Gastroesophageal sphincter (tissue), 4 donors: ENCODE results near the gene ELAVL3. TPM values are rescaled to one million over a fixed set of nuclear protein-coding genes. Genes with fewer than 3 reads are reported as not detected.
"Not testable (repeated sequence)": the region's sequence is repeated elsewhere in the genome, so short reads cannot be mapped to it uniquely, and the experiment has no call there.

ENCODE experiments used
- ATAC-seq: fragments of 150-250 bp; one replicate; pipeline ENCODE4 v1.9.1; 2016; ENCODE audit warnings: mild to moderate bottlenecking, moderate library complexity
- H3K27ac ChIP-seq, 4 donors: fragments of 200-600 bp; sonication (generic) in 3 of 4; 1 replicate in 3 of 4; 2 replicates in 1 of 4; pipeline ENCODE4 v1.5.1; 2016 to 2019
- H3K27me3 ChIP-seq: fragments of 200-600 bp; sonication (generic); one replicate; pipeline ENCODE4 v1.5.1; 2019
- H3K36me3 ChIP-seq, 2 donors: fragments of 200-600 bp; sonication (generic); one replicate each; pipeline ENCODE4 v1.5.1; 2019; ENCODE audit warnings: control low read depth in 1 of 2
- H3K4me1 ChIP-seq, 3 donors: fragments of 200-600 bp; sonication (generic); 1 replicate in 2 of 3; 2 replicates in 1 of 3; pipeline ENCODE4 v1.5.1; 2016 to 2019; ENCODE audit warnings: control low read depth in 2 of 3
- H3K4me3 ChIP-seq, 2 donors: fragments of 200-600 bp; sonication (generic); one replicate each; pipeline ENCODE4 v1.5.1; 2019; ENCODE audit warnings: mild to moderate bottlenecking in 1 of 2, moderate library complexity in 1 of 2
- H3K9me3 ChIP-seq, 3 donors: fragments of 200-600 bp; sonication (generic); one replicate each; pipeline ENCODE4 v1.5.1; 2017 to 2019; ENCODE audit warnings: control low read depth in 2 of 3
- EP300 ChIP-seq: sonication (generic); formaldehyde crosslinking; IDR thresholded peaks from one replicate; pipeline ENCODE4 v1.6.1; 2017; ENCODE audit warnings: antibody characterized with exemption, mild to moderate bottlenecking
- POLR2A ChIP-seq, 2 donors: fragments of 450-650 bp; IDR thresholded peaks; one replicate each; pipeline ENCODE4 v1.6.1; 2017; ENCODE audit warnings: antibody characterized with exemption in 2 of 2, mild to moderate bottlenecking in 2 of 2, moderate library complexity in 1 of 2
- POLR2AphosphoS5 ChIP-seq: sonication (generic); formaldehyde crosslinking; IDR thresholded peaks from one replicate; pipeline ENCODE4 v1.6.1; 2017; ENCODE audit warnings: antibody characterized with exemption
- WGBS, 2 donors: methylation state at CpG; one replicate each; pipeline ENCODE4 v1.1.5; 2018; ENCODE audit warnings: low coverage in 1 of 2; 5-methylcytosine and 5-hydroxymethylcytosine counted together
- total RNA-seq, 4 donors: library from RNA; depleted of rRNA; stranded (reverse); fragments of >200 nt; gene quantifications; one replicate each; pipeline ENCODE4 v1.1.0, GENCODE V29; 2016
- TF ChIP-seq, protein P1 (sequence below), 4 experiments: fragments of 200-600 bp in 2 of 4; fragments of 450-650 bp in 2 of 4; sonication (generic) in 1 of 4; IDR thresholded peaks; one replicate each; pipeline ENCODE4 v1.5.1; 2017 to 2019; ENCODE audit warnings: antibody characterized with exemption in 4 of 4, mild to moderate bottlenecking in 2 of 4, moderate library complexity in 2 of 4

Gene ELAVL3
- total RNA-seq, 4 donors from 2014 or later, result 0.04 to 3.3 (median 0.27) TPM; not detected in 1

DNA sequence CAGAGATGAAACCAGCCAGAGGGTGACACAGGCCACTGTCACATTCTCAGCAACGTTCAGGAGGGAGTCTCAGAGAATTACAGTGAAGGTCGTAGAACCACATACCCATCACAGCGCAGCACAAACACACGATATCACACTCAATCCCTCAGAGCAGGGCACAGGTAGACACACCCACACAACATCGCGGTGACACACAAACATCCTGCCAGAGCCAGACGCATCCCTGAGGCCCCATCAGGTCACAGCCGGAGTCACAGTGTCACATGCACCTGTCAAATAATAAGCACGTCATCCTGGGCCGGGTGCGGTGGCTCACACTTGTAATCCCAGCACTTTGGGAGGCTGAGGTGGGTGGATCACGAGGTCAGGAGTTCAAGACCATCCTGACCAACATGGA lies 17.5 kb downstream of the ELAVL3 start:
- Histone ChIP-seq H3K4me3 (no peak overlapping the region), H3K27ac (no peak overlapping the region), H3K9me3 (no peaks in the 10 kb centered on the region), H3K36me3 (no peaks in the 10 kb centered on the region), H3K4me1 (no peaks in the 10 kb centered on the region), H3K27me3 (peaks cover 35% of the 10 kb centered on the region)
- 76% methylated on average over 4 of the region's 12 CpGs; no CpG with 5 or more reads in 1 of the 2 donors for WGBS, 2 donors
- ATAC-seq, result no peak
- no peak for TF ChIP-seq POLR2AphosphoS5
- TF ChIP-seq, protein P1, sequence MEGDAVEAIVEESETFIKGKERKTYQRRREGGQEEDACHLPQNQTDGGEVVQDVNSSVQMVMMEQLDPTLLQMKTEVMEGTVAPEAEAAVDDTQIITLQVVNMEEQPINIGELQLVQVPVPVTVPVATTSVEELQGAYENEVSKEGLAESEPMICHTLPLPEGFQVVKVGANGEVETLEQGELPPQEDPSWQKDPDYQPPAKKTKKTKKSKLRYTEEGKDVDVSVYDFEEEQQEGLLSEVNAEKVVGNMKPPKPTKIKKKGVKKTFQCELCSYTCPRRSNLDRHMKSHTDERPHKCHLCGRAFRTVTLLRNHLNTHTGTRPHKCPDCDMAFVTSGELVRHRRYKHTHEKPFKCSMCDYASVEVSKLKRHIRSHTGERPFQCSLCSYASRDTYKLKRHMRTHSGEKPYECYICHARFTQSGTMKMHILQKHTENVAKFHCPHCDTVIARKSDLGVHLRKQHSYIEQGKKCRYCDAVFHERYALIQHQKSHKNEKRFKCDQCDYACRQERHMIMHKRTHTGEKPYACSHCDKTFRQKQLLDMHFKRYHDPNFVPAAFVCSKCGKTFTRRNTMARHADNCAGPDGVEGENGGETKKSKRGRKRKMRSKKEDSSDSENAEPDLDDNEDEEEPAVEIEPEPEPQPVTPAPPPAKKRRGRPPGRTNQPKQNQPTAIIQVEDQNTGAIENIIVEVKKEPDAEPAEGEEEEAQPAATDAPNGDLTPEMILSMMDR (IDR thresholded peaks at IDR 0.05), result no peak
- TF ChIP-seq POLR2A (IDR thresholded peaks at IDR 0.05), result no peak
- TF ChIP-seq EP300, result no peak

DNA sequence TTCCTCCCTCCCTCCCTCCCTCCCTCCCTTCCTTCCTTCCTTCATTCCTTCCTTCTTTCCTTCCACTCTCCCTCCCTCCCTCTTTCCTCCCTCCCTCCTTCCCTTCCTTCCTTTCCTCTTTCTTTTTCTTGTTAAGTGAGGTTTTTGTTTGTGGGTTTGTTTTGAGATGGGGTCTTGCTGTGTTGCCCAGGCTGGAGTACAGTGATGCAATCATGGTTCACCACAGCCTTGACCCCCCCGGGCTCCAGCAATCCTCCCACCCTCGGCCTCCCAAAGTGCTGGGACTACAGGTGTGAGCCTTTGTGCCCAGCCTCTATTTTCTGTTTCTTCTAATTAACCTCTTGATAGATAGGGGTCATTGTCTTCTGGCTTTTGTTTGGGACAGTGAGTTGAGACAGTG lies 19.4 kb downstream of the ELAVL3 start:
- ATAC-seq, result no peak
- Histone ChIP-seq H3K36me3 (no peaks in the 10 kb centered on the region), H3K4me3 (no peak overlapping the region), H3K27me3 (peaks cover 41% of the 10 kb centered on the region), H3K9me3 (no peaks in the 10 kb centered on the region), H3K4me1 (no peaks in the 10 kb centered on the region), H3K27ac (no peak overlapping the region)
- no CpG with 5 or more reads among the region's 2 CpGs for WGBS, 2 donors
- TF ChIP-seq, protein P1 (IDR thresholded peaks at IDR 0.05), result no peak
- no peak for TF ChIP-seq EP300
- no peak for TF ChIP-seq POLR2AphosphoS5
- TF ChIP-seq POLR2A (IDR thresholded peaks at IDR 0.05), result no peak

DNA sequence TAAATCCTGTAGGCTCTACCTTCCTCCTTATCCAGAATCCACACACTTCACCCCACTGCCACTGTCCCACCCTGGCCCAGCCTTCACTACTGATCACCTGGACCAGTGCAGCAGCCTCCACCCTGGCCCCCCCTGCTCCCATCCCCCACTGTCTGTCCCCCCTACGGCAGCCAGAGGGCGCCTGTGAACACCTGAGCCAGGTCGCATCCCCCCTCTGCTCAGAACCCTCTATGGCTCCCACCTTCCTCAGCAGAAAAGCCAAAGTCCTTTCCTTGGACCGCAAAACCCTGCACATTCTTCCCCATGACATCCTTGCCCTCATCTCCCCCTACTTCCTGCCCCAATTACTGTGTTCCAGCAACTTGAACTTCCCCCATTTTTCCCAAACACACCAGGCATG lies 20.6 kb downstream of the ELAVL3 start:
- WGBS, 2 donors, result 48 to 51% methylated on average over 4 of the region's 4 CpGs
- Histone ChIP-seq H3K36me3 (no peaks in the 10 kb centered on the region), H3K27ac (no peak overlapping the region), H3K9me3 (no peaks in the 10 kb centered on the region), H3K27me3 (peaks cover 29% of the 10 kb centered on the region), H3K4me1 (no peaks in the 10 kb centered on the region), H3K4me3 (no peak overlapping the region)
- ATAC-seq, result no peak
- TF ChIP-seq, protein P1 (IDR thresholded peaks at IDR 0.05), result no peak
- no peak for TF ChIP-seq POLR2A (IDR thresholded peaks at IDR 0.05)
- no peak for TF ChIP-seq EP300

DNA sequence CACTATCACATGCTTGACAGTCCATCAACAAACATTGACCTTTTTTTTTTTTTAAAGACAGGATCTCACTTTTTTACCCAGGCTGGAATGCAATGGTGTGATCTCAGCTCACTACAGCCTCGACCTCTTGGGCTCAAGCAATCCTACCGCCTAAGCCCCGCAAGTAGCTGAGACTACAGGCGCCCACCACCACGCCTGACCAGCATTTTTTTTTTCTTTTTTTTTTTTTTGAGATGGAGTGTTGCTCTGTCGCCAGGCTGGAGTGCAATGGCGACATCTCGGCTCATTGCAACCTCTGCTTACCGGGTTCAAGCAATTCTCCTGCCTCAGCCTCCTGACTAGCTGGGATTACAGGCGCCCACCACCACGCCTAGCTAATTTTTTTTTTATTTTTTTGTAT lies 21.9 kb downstream of the ELAVL3 start:
- ATAC-seq, H3K9me3 ChIP-seq, H3K4me3 ChIP-seq, H3K27ac ChIP-seq, H3K4me1 ChIP-seq, H3K36me3 ChIP-seq: not testable (repeated sequence)
- H3K27me3 ChIP-seq, result peaks cover 31% of the 10 kb centered on the region
- 78% methylated on average over 11 of the region's 11 CpGs; no CpG with 5 or more reads in 1 of the 2 donors for WGBS, 2 donors

DNA sequence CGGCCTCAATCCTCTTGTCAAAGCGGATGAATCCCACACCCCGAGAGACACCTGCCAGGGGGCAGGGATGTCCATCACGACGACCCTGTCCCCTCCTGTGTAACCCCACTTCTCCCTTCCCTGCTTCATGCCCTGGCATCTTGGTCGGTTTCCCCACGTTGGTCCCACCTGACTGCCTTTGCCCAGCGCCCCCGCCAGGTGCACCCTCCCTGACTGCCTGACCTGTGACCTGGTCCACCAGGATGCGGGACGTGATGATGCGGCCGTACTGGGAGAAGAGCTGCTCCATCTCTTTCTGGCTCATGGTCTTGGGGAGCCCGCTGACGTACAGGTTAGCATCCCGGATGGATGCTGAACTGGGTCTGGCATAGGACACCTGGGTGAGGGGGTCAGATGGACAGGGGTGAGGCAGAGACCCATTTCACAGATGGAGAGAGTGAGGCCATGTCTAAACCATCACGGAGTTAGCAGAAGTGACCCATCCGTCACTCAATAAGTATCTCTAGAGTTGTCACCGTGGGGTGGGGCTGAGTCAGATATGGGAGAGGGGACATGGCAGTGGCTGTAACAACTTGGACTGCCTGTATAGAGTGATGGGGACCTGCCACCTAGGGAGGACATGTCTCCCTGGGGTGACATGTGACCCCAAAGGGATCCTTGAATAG lies 22.5 kb downstream of the ELAVL3 start:
- H3K4me1 ChIP-seq, result no peaks in the 10 kb centered on the region

More for the DNA sequence above, 22.5 kb downstream of the ELAVL3 start:
- H3K4me3 ChIP-seq, result no peak overlapping the region
- peaks cover 36% of the 10 kb centered on the region for H3K27me3 ChIP-seq
- no peak overlapping the region for H3K27ac ChIP-seq
- TF ChIP-seq POLR2A (IDR thresholded peaks at IDR 0.05) (no peak), POLR2AphosphoS5 (no peak), EP300 (no peak)
- TF ChIP-seq, protein P1 (IDR thresholded peaks at IDR 0.05), result no peak
- WGBS, 2 donors, result 82 to 91% methylated on average over 2 to 6 of the region's 19 CpGs
- no peaks in the 10 kb centered on the region for H3K9me3 ChIP-seq
- no peaks in the 10 kb centered on the region for H3K36me3 ChIP-seq
- no peak for ATAC-seq
